Amygdala (tissue), 56 donors: ENCODE measurements around the gene KIF4A.
"Not testable (repeated sequence)": the region's sequence is repeated elsewhere in the genome, so short reads cannot be mapped to it uniquely, and the experiment has no call there.

Experiments
- DNase-seq, 56 donors: peaks; one replicate each; lab custom pipeline; 2025; lab: John Stamatoyannopoulos, UW

Gene KIF4A

DNA sequence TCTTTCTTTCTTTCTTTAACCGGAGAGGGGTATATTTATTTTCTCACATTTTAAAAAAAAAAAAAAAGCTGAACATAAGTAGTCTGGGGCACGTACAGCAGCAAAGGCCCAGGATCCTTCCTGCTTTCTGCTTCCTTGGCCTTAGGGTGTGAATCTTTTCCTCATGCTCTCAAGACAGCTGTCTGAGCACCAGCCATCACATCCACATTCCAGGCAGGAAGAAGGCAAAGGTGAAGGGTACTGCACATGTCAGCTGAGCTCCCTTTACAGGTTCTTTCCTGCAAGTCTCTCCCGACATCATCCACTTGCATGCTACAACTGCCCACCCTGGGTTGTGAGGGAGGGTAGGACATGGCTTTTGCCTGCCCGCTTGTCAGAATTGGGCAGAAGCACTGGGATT lies 69.6 kb downstream of the KIF4A start:
- no peak for DNase-seq

DNA sequence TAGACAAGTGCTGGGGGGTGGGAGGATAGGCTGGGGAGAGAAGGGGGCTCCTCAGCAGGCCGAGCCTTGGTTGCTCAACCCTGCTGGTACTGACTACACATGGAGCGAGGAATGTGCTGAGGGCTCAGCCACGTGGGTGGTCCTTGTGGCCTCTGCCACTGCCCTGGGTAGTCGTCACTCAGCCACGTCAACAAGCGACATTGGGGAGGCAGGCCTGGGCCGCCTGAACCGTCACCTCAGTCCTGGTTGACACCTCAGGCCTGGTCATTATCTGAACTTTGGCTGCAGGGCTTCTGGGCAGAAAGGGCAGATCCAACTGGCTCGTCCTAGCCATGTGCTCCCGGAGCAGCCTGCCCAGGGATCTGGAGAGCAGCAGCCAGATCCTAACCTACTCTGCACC lies 70.5 kb downstream of the KIF4A start:
- DNase-seq, result no peak

DNA sequence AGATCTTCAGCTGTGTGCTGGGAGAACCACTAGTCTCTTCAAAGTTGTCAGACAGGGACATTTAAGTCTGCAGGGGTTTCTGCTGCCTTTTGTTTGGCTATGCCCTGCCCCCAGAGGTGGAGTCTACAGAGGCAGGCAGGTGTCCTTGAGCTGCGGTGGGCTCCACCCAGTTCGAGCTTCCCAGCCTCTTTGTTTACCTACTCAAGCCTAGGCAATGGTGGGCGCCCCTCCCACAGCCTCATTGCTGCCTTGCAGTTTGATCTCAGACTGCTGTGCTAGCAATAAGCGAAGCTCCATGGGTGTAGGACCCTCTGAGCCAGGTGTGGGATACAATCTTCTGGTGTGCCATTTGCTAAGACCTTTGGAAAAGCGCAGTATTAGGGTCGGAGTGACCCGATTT lies 78.8 kb downstream of the KIF4A start:
- DNase-seq, result not testable (repeated sequence)

DNA sequence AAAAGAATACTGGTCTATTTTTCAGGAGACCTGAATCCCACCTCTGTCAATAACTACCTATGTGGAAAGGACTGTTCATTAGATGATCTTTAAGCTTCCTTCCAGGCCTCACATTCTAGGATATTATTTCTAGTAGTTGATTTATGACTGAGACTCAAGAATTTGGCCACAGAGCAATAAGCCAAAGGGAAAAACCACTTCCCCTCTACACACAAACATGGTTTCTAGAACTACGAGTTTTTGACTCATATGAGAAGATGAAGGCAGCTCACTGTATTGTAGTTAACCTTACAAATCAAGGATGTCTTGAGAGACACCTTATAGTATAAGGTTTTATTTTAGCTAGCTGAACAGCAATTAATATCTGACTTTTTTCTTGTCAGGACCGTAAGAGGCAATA lies 96.3 kb downstream of the KIF4A start:
- no peak for DNase-seq

DNA sequence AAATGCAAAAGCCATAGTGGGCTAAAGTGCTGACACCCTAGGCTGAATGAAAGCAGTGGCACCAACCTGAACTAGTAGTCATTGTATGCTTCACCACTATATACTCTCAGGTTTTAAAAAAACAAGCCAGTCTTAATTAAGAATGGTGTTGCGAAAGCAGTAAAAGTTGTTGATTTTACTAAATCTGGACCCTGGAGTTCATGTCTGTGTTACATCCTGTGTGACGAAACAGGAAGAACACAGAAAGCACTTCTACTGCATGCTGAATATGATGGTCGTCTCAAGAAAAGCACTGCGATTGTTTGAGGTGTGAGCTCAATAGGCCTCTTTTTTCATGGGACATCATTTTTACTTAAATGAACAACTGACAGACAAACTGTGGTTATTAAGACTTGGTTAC lies 109.0 kb downstream of the KIF4A start:
- no peak for DNase-seq

DNA sequence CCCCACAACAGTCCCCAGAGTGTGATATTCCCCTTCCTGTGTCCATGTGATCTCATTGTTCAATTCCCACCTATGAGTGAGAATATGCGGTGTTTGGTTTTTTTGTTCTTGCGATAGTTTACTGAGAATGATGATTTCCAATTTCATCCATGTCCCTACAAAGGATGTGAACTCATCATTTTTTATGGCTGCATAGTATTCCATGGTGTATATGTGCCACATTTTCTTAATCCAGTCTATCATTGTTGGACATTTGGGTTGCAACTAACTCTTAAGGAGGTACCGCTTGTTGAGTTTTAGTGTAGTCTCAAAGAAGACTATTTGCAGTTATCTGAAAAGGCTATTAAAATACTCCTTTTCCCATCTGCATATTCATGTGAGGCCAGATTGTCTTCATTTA lies 110.3 kb downstream of the KIF4A start:
- not testable (repeated sequence) for DNase-seq

DNA sequence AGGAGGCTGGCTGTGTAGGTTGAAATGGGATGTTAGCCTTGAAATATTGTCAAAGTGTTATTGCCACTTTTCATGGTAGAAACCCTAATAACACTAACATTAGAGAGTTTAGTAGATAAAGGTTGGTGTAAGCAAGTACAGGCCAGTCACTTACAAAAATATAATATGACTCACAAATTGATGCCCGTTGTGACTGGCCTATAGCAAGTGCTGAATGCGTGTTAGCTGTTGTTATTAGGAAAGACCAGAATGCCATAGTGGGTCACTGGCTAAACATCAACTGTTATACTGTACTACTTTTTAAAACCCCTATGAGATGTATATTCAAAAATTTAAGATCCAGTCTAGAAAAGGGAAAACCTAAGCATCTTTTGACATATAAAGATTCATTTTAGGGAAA lies 112.8 kb downstream of the KIF4A start:
- DNase-seq, result no peak

DNA sequence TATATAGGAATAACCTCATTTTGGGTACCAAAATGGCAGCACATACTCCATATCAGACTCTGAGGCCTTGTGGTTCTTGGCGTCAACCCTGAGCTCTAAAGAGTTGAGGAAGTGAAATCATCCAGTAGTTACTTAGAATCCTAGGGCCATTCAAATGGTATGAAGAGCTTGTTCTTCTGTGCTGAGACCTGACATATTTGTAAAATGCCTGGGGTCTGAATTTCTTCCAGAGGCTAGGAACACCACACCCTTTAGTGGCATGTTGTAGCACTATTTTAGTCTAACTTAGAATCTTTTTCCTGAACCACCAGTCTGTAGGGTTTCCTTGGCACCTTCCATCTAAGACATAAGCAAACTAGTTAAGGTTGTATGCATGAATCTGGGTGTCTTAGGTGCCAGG lies 115.1 kb downstream of the KIF4A start:
- no peak for DNase-seq

DNA sequence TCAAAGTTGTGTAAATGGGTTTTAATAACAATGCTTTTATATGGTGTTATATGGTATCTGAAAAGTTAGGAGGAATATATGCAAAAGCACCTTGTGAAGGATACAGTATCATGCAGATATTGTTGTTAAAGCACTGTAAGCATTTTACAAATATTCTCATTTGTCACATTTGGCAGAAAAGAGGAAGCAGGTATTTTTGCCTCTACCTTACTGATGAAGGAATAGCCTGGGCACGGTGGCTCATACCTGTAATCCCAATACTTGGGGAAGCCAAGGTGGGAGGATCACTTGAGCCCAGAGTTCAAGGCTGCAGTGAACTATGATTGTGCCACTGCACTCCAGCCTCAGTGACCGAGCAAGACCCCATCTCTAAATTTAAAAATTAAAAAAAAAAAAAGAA lies 121.0 kb downstream of the KIF4A start:
- DNase-seq, result no peak

DNA sequence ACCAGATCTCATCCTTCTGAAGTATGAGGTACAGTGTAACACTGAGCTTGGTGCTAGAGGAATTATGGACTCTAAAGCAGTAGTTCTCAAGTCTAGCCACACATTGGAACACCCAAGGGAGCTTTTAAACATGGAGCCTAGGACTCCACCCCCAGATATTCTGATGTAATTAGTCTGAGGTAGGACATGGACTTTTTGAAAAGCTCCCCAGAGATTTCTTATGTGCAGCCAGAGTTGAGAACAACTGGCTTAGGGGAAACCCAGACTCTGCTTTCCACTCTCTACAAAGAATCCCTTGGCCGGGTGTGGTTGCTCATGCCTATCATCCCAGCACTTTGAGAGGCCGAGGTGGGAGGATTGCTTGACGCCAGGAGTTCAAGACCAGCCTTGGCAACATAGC lies 121.6 kb downstream of the KIF4A start:
- no peak for DNase-seq

DNA sequence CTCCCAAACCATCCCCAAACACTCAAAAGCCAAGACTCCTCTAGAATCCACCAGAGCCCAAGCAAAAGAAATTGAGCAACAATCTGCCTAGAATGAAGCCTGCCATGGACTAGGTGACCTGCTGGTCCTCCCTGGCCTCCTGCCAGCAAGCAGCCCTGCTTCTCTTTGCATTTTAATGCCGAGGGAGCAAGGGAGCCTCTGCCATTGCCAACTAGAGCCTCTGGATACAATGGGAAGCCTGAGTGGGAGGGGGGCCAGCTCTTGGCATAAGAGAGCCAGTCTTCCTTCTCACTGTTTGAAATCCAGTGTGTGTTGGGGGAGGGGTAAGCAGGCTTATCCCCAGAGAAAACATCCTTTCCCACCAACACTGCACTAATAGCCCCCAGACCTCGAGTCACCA lies 131.7 kb downstream of the KIF4A start:
- peak in 40 of 56 donors; percentile 3 to 71 (median 29) for DNase-seq

DNA sequence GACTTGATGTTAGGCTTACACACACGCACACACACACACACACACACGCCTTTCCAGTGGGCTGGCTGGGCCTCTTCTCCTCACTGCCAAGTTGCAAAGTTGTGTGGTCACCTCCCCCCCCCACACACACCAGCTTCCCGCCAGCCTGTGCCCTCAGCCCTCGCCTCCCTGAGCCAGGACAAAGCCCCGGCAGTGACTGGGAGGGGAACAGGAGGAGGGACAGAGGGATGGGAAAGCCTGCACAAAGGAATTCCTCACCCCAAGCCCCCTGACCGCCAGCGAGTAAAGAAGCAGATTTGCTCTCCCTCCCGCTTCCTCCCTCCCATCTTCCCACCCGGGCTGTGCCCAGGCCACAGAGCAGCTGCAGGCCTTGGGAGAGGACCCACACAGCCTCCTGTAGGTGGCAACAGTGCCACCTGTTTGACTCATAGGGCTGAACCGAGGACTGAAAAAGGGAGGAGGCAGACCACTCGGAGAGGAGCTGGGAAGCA lies 133.0 kb downstream of the KIF4A start, which contains the start of gene GDPD2:
Gene GDPD2 (plus strand): TSS at position 464 of the 491 bp plus-strand sequence. CDS start 1,671 bp downstream, outside the sequence.
- DNase-seq, result peak in 24 of 56 donors; percentile 2 to 75 (median 29)

DNA sequence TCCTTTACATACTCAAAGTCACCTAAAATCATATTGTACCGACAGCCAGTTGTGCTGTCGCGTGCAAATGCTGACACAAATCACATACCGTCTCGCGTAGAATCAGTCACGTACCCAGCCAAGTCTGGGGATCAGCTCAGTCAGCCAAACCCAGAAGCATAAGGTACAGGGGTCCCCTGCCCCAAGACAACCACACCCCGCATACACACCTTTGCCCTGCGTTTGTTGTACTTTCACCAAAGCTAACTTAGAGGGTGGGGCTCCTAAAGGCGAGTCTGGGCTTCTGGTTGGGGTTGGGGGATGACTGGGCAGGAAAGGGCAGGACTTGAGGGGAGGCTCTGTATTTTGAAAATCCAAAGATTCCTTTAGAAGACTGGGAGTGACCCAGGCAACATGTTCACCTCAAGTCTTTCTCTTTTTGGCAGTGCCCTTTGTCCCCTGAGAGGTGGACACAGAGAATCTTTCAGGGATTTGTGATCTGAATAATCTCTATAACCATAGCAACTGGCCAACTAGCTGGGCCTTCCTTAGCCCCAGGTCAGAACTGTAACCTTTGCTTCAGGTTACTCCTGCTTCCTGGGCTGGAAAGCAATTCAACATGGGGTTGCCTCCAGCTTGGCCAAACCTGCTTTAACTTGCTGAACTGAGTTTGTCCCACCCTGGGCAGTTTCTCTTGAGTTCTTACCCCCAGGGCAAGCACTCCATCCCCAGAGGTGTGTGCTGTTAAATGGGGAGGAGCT lies 134.2 kb downstream of the KIF4A start:
- no peak for DNase-seq

DNA sequence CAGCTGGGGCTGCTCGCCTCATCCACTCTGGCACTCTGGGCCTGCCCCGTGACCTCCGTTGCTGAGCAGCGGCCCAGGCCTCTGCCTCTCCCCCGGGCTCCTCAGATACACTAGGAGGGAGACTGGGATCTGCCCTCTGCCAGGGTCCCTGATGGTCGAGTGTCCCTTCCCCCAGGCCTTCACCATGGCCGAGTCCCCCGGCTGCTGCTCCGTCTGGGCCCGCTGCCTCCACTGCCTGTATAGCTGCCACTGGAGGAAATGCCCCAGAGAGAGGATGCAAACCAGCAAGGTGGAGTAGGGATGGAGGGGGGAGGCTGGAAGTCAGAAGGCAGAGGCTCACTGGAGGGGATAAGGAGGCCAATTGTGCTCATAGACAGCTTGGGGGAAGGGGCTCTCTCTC lies 134.9 kb downstream of the KIF4A start:
- DNase-seq, result peak in 1 of 56 donors; percentile 5

DNA sequence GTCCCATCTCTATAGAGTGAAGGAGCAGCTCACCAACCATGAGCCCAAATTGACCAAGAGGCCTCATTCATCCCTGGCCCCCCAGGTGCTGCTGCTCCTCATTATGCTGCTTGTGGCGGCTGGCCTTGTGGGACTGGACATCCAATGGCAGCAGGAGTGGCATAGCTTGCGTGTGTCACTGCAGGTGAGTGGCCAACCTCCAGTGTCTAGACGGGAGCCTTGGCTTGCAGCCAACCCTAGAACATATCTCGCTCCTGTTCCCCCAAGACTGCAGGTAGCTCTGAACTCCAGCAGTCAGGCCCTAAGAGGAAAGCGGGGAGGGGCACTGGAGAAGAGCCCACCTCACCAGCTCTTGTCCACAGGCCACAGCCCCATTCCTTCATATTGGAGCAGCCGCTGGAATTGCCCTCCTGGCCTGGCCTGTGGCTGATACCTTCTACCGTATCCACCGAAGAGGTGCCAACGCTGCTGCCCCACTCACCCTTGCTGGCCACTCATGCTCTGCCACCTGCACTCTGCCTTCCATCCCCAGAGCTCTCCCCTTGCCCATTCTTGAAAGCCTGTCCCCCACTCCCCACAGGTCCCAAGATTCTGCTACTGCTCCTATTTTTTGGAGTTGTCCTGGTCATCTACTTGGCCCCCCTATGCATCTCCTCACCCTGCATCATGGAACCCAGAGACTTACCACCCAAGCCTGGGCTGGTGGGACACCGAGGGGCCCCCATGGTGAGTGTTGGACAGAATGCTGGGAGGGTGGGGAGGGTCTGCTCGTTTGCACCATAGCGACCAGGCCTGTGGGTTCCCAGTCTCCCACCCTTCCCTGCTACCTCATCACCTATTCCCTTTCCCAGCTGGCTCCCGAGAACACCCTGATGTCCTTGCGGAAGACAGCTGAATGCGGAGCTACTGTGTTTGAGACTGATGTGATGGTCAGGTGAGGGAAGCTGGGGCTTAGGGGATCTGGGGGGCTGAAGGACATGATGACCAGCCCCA lies 136.7 kb downstream of the KIF4A start:
- no peak for DNase-seq

DNA sequence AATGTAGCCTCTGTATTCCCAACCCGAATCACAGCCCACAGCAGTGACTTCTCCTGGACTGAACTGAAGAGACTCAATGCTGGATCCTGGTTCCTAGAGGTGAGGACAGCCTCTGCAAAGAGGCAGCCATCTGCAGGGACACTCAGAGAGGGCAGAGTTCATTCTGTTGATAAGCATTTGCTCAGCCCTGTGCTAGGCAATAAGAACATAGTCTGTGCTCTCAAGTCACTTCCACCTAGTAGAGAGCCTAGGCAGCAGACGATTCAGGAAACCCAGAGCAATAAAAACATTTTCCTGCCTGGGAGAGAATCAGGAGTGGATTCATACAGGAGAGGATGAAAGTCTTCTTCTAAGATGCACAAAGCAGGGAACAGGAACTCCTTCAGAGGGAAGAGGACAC lies 137.5 kb downstream of the KIF4A start:
- DNase-seq, result no peak

DNA sequence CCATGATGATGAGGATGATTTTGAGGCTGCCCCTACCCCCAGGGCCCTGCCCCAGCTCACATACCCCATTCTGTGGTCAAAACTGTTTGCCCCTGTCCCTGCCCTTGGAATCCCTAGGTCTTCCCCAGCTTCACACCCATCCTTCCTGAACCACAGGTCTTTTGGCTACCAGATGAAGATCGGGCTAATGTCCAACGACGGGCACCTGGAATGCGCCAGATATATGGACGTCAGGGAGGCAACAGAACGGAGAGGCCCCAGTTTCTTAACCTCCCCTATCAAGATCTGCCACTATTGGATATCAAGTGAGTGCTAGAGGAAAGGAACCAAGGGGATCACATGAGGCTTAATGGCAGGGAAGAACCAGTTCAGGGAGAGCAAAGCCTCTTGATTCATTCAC lies 139.9 kb downstream of the KIF4A start:
- DNase-seq, result no peak

DNA sequence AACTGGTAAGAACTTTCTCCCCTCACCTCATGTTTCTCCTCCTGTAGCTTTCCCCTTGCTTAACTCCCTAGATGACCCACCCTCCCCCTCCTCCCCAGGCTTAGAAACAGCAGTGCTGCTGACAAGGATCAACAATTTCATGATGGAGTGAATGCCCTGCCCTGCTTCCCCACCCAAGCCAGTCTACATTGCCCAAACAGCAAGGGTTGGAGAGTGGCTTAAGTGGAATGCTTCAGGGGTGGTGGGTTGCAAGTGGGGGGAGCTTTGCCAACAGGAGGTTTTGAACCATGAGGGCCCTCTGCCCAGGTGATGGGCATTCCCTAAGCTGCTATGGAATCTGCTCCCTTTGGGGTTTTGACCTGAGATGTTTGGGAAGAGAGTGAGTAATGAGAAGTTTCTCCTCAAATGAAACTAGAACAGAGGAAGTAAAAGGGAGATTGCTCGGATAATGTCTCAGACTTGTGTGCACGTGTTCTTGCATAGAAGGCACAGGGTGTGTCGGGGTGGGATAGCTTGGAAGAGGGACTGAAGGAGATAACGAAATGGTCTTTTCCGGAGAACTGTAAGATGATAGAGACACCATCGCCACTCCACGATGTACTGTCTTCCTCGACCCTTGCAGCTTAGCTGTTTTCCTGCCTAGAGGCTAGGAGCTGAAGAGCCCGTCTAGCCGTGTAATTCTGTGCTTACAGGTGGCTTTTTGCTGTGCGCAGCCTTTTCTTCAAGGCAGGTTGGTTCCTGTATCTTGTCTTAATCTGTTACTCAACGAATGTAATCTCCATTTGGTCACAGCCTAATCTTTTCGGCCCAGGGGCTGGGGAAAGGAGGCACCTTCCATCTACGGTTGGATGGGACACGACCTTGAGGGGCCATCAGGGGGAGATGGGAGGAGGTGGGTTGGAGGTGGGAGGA lies 143.3 kb downstream of the KIF4A start:
- peak in 1 of 56 donors; percentile 36 for DNase-seq

DNA sequence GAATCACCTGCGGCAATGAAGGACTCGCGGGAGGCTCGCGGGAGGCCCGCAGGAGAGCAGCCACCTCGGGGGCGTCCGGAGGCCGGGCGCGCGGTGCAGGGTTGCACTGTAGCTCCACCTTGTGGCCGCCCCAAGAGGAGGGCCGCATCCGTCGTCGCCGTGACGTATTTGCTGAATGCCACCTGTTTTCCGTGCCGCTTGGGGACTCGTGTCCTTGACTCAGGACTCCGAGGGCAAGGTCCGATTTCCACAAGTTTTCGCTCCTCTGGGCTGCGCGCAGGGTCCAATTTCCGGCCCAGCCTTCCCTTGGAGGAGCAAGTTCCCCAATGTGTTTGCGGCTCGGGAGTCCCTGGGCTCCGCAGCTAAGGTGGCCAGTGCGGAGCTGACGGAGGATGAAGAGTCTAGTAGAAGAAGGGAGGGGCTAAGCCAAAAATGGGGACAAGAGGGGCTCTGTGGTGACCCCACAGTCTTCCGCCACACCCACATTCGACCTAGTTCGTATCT lies 144.0 kb downstream of the KIF4A start:
- DNase-seq, result peak in 50 of 56 donors; percentile 4 to 73 (median 40)

DNA sequence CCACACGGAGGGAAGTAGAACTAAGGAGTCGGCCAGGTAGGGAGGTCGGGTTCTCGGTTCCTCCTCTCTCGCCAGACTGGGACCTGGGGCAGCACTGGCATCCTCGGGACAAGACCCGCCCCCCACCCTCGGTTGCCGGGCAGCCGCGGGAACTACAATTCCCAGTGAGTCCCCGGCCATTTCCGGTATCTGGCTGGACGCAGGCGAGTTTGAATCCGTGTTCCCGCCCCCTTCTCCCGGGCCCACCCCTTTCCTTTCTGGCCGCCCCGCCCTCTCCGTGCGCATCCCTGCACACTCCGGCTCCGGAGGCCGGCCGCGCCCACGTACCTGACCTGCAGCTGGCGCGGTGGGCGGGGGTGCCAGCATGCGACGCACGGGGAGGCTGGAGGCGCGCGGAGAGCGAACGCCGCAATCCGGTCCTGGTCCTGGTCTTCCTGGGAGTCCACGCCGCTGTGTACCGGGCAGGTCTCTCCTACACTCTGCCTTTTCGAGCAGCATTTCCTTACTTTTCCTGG lies 144.5 kb downstream of the KIF4A start:
- peak in 55 of 56 donors; percentile 16 to 86 (median 69) for DNase-seq
